ENCODE measurements around the gene ACOT12. TPM values are rescaled to one million over a fixed set of nuclear protein-coding genes. Genes with fewer than 3 reads are reported as not detected.

Gene ACOT12
- total RNA-seq, 2 experiments from 2014 or later = not detected

DNA sequence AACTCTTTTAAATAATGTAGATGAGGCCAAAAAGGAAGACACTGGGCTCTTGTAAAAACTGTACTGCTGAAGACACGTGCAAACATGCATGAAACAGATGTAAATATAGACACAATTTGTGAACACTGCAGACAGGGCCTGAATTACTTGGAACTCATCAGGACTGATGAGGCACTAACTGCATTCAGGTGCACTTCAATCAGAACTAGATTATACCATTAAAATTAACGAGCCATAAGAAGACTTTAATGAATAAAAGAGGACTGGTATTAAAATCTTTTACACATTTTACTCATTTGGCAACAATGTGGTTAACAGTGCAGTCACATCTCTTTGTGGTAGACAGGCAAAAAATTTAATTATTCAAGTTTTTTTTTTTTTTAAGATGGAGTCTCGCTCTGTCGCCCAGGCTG is 105.9 kb downstream of the ACOT12 start:
- CTCF ChIA-PET = interaction anchor here (1.6 to 1.8 kb wide), 2 partner anchors 9 to 12 kb away, joined by 5 to 7 read pairs; no protein-coding TSS in a partner anchor
- Mint-ChIP-seq H3K9me3 (ENCODE audit: low read depth) (peaks cover 12% of the 10 kb centered on the region), H3K4me3 (no peak overlapping the region), H3K27me3 (no peaks in the 10 kb centered on the region), H3K27ac (no peak overlapping the region), H3K36me3 (peaks cover 47% of the 10 kb centered on the region), H3K4me1 (peaks cover 51% of the 10 kb centered on the region)
- DNase-seq (no peak), ATAC-seq (no peak)

DNA sequence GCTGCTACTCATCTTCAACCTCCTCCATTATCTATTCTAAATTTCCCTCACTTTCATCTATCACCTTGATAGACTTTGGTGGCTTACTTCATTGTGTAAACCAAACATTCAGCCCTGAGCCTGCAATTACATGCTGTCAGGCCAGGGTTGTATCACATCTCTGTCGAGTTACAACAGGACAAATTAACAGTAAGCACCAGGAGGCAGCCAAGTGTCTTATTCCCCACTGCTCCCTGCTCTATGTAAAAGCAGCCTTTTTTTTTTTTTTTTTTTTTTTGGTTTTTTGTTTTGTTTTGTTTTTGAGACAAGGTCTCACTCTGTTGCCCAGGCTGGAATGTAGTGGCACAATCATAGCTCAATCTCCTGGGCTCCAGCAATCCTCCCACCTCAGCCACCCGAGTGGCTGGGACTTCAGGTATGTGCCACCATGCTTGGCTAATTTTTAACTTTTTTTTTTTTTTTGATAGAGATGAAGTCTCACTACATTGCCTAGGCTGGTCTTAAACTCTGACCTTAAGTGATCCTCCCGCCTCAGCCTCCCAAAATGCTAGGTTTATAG is 107.8 kb downstream of the ACOT12 start:
- H3K27me3 Mint-ChIP-seq = no peaks in the 10 kb centered on the region
- no peak overlapping the region for H3K4me3 Mint-ChIP-seq
- CTCF ChIA-PET = interaction anchor here (0.7 to 1.8 kb wide), 3 partner anchors 13 to 14 kb away, joined by 4 to 7 read pairs (median 6); no protein-coding TSS in a partner anchor
- no peak overlapping the region for H3K27ac Mint-ChIP-seq
- H3K36me3 Mint-ChIP-seq = peaks cover 37% of the 10 kb centered on the region
- H3K4me1 Mint-ChIP-seq = peaks cover 45% of the 10 kb centered on the region
- ATAC-seq = no peak
- no peak for DNase-seq
- peaks cover under 1% of the 10 kb centered on the region for H3K9me3 Mint-ChIP-seq (ENCODE audit: low read depth)

DNA sequence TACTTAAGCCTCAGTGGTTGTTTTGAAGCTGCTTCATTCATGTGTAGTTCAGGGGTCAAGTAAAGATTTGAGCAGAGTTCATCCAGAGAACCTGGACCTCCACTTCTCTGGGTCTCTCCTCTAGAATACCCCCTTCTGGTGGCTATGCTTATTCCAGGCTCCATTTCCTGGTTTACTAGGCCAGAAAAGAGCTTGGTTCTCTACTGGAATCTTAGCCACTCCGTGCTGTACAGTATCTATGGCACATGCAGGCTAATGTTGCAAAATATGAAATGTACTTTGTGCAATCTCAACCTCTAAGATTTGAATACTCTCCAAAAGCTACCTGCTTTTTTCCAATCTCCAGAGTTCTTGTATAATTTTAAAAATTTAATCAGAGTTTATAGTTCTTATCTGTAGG is 110.0 kb downstream of the ACOT12 start:
- CTCF ChIA-PET = interaction anchor here (0.9 kb wide), 1 partner anchor 15 kb away, joined by 3 read pairs; no protein-coding TSS in a partner anchor

More for the DNA sequence above, 110.0 kb downstream of the ACOT12 start:
- Mint-ChIP-seq H3K27ac (no peak overlapping the region), H3K36me3 (peaks cover 22% of the 10 kb centered on the region), H3K4me3 (no peak overlapping the region), H3K9me3 (ENCODE audit: low read depth) (peaks cover 2% of the 10 kb centered on the region), H3K4me1 (peaks cover 37% of the 10 kb centered on the region), H3K27me3 (no peaks in the 10 kb centered on the region)
- no peak for ATAC-seq
- no peak for DNase-seq

Other genes starting within 250 kb of the ACOT12 start
- not detected for gene CKMT2, start 160.8 kb downstream of the ACOT12 start, total RNA-seq
- gene ZCCHC9, start 92.5 kb downstream of the ACOT12 start, total RNA-seq = 10 to 100 TPM; 30.6 to 35.7 TPM